Osteoblast (primary cell): ENCODE results near the gene DGKD. TPM values are rescaled to one million over a fixed set of nuclear protein-coding genes. Genes with fewer than 3 reads are reported as not detected.

ENCODE experiments used
- DNase-seq: peaks from one replicate; pipeline ENCODE4 v3.0.0; 2011; ENCODE audit warnings: low spot score, mixed read lengths; ENCODE audit not compliant: insufficient read length; ENCODE audit errors: missing footprints
- H2AFZ ChIP-seq: 2 replicates; pipeline ENCODE4 v1.6.0; 2011; ENCODE audit warnings: mild to moderate bottlenecking, low read length
- H3K27ac ChIP-seq: 2 replicates; pipeline ENCODE4 v1.5.1; 2011; ENCODE audit warnings: mild to moderate bottlenecking, low read depth, low read length, moderate library complexity
- H3K27me3 ChIP-seq: 2 replicates; pipeline ENCODE4 v1.6.0; 2012; ENCODE audit warnings: mild to moderate bottlenecking, control low read depth, inconsistent platforms, low read length, moderate library complexity; ENCODE audit not compliant: insufficient read depth
- H3K36me3 ChIP-seq: 2 replicates; pipeline ENCODE4 v1.5.1; 2011; ENCODE audit warnings: mild to moderate bottlenecking, low read length, control low read depth, moderate library complexity; ENCODE audit not compliant: insufficient read depth
- H3K4me1 ChIP-seq: 2 replicates; pipeline ENCODE4 v1.5.1; 2011; ENCODE audit warnings: mild to moderate bottlenecking, low read length, control low read depth, moderate library complexity; ENCODE audit not compliant: insufficient read depth
- H3K4me2 ChIP-seq: 2 replicates; pipeline ENCODE4 v1.6.0; 2011; ENCODE audit warnings: mild to moderate bottlenecking, low read length; ENCODE audit not compliant: insufficient read depth
- H3K4me3 ChIP-seq: fragments of 200-600 bp; sonication (generic); 3 replicates; pipeline ENCODE4 v1.5.1; 2012; ENCODE audit warnings: mild to moderate bottlenecking, low read length, inconsistent platforms; ENCODE audit not compliant: insufficient read depth
- H3K79me2 ChIP-seq: 2 replicates; pipeline ENCODE4 v1.6.0; 2012; ENCODE audit warnings: mild to moderate bottlenecking, low read length, control low read depth, inconsistent platforms; ENCODE audit not compliant: insufficient read depth
- H3K9me3 ChIP-seq: 2 replicates; pipeline ENCODE4 v1.5.1; 2011; ENCODE audit warnings: low read depth, low read length, control low read depth
- H4K20me1 ChIP-seq: 2 replicates; pipeline ENCODE4 v1.6.0; 2012; ENCODE audit warnings: mild to moderate bottlenecking, low read length, control low read depth; ENCODE audit not compliant: insufficient read depth
- total RNA-seq: library from RNA; depleted of rRNA; stranded (reverse); fragments of >200 nt; gene quantifications from 2 replicates; pipeline ENCODE4 v1.2.3, GENCODE V29; 2012
- TF ChIP-seq, protein P1 (sequence below): IDR thresholded peaks from 2 replicates; pipeline ENCODE4 v1.5.1; 2011; ENCODE audit warnings: mild to moderate bottlenecking, low read depth, low read length, moderate library complexity; ENCODE audit errors: extremely low read depth

DGKD gene
- total RNA-seq, 1 donor, result 6.5 TPM

GRCh38 chr2:233460726-233461441 lies 106.6 kb downstream of the DGKD start:
- Histone ChIP-seq H3K36me3 (peaks cover 19% of the 10 kb centered on the region), H3K4me3 (no peak overlapping the region)

GRCh38 chr2:233461481-233461891 lies 107.2 kb downstream of the DGKD start:
- no peak overlapping the region for H2AFZ ChIP-seq
- TF ChIP-seq, protein P1, sequence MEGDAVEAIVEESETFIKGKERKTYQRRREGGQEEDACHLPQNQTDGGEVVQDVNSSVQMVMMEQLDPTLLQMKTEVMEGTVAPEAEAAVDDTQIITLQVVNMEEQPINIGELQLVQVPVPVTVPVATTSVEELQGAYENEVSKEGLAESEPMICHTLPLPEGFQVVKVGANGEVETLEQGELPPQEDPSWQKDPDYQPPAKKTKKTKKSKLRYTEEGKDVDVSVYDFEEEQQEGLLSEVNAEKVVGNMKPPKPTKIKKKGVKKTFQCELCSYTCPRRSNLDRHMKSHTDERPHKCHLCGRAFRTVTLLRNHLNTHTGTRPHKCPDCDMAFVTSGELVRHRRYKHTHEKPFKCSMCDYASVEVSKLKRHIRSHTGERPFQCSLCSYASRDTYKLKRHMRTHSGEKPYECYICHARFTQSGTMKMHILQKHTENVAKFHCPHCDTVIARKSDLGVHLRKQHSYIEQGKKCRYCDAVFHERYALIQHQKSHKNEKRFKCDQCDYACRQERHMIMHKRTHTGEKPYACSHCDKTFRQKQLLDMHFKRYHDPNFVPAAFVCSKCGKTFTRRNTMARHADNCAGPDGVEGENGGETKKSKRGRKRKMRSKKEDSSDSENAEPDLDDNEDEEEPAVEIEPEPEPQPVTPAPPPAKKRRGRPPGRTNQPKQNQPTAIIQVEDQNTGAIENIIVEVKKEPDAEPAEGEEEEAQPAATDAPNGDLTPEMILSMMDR, result no peak
- no peaks in the 10 kb centered on the region for H3K9me3 ChIP-seq
- H3K4me3 ChIP-seq, result no peak overlapping the region
- H3K4me1 ChIP-seq, result no peaks in the 10 kb centered on the region
- no peaks in the 10 kb centered on the region for H3K27me3 ChIP-seq
- no peaks in the 10 kb centered on the region for H3K79me2 ChIP-seq
- no peak overlapping the region for H3K27ac ChIP-seq
- H3K36me3 ChIP-seq, result peaks cover 16% of the 10 kb centered on the region
- DNase-seq, result peak; percentile 61
- no peaks in the 10 kb centered on the region for H4K20me1 ChIP-seq
- H3K4me2 ChIP-seq, result no peak overlapping the region

More at GRCh38 chr2:233460726-233461441, 106.6 kb downstream of the DGKD start:
- TF ChIP-seq, protein P1, result no peak
- H2AFZ ChIP-seq, result no peak overlapping the region
- H3K4me1 ChIP-seq, result no peaks in the 10 kb centered on the region
- H3K4me2 ChIP-seq, result no peak overlapping the region
- H3K79me2 ChIP-seq, result no peaks in the 10 kb centered on the region
- H3K27me3 ChIP-seq, result no peaks in the 10 kb centered on the region
- H3K27ac ChIP-seq, result no peak overlapping the region
- no peaks in the 10 kb centered on the region for H4K20me1 ChIP-seq
- no peaks in the 10 kb centered on the region for H3K9me3 ChIP-seq
- DNase-seq, result peak; percentile 54

GRCh38 chr2:233462202-233462785 lies 108.0 kb downstream of the DGKD start:
- TF ChIP-seq, protein P1, result no peak
- Histone ChIP-seq H3K36me3 (peaks cover 9% of the 10 kb centered on the region), H3K4me1 (no peaks in the 10 kb centered on the region), H3K9me3 (no peaks in the 10 kb centered on the region), H3K4me3 (no peak overlapping the region), H3K27ac (no peak overlapping the region), H3K27me3 (no peaks in the 10 kb centered on the region), H2AFZ (no peak overlapping the region), H3K4me2 (no peak overlapping the region), H3K79me2 (no peaks in the 10 kb centered on the region), H4K20me1 (no peaks in the 10 kb centered on the region)
- peak; percentile 41 for DNase-seq

DNA sequence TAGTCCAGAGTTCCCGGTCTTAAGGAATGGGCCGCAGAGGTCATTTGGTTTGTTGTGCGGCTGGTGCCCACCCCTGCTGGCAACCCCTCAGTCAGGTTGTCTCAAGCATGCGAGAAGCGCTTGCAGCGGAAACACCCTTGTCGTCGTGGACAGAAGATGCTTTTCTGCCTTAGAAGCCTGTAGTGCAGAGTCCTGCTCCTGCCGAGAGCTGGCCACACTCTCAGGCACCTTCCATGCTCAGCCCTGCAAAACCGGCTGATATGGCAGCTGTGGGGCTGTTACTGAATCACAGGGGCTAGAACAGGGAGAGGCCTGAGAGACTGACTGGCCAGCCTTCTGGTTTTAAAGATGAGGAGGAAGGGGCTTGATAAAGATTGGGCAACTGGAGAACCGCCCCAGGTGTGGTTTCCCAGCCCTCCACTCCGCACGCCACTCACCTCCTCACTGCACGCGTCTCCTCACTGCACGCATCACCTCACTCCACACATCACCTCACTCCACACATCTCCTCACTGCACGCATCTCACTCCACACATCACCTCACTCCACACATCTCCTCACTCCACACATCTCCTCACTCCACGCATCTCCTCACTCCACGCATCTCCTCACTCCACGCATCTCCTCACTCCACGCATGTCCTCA lies 108.7 kb downstream of the DGKD start:
- Histone ChIP-seq H3K4me1 (no peaks in the 10 kb centered on the region), H4K20me1 (no peaks in the 10 kb centered on the region), H3K27ac (no peak overlapping the region), H3K27me3 (no peaks in the 10 kb centered on the region), H3K9me3 (no peaks in the 10 kb centered on the region), H3K79me2 (no peaks in the 10 kb centered on the region), H3K4me3 (no peak overlapping the region), H2AFZ (no peak overlapping the region), H3K36me3 (peaks cover 7% of the 10 kb centered on the region), H3K4me2 (no peak overlapping the region)
- TF ChIP-seq, protein P1, result no peak
- peak; percentile 78 for DNase-seq
